Measurements from ENCODE around the gene SSBP3. TPM values are rescaled to one million over a fixed set of nuclear protein-coding genes. Genes with fewer than 3 reads are reported as not detected.

Gene SSBP3
- total RNA-seq, 1 experiment from 2014 or later = 115 TPM

GRCh38 chr1:54289712-54290233 lies 116.4 kb downstream of the SSBP3 start:
- POLR2A ChIA-PET = no interaction called here

More at GRCh38 chr1:54289712-54290233, 116.4 kb downstream of the SSBP3 start:
- Mint-ChIP-seq H3K4me3 (no peak overlapping the region), H3K27ac (peak overlapping the region; percentile 89; the same call in 1 of the 2 replicates), H3K9me3 (no peaks in the 10 kb centered on the region), H3K36me3 (no peaks in the 10 kb centered on the region), H3K4me1 (peaks cover 83% of the 10 kb centered on the region), H3K27me3 (ENCODE audit: low read depth) (no peaks in the 10 kb centered on the region)
- no peak for ATAC-seq
- CTCF ChIA-PET = interaction anchor here (0.6 to 1.0 kb wide), 2 partner anchors 20 to 330 kb away, joined by 3 to 5 read pairs; no protein-coding TSS in a partner anchor
- DNase-seq (ENCODE audit: low spot score) = no peak
- TF ChIP-seq ESRRA (CRISPR knock-in tag; IDR thresholded peaks at IDR 0.05; ENCODE audit: borderline replicate concordance) (no peak), ETV6 (CRISPR knock-in tag; IDR thresholded peaks at IDR 0.05) (no peak), GTF2I (CRISPR knock-in tag; conservative IDR thresholded peaks at IDR 0.05) (no peak), ZBTB43 (CRISPR knock-in tag; IDR thresholded peaks at IDR 0.05) (no peak), FOXJ3 (CRISPR knock-in tag; IDR thresholded peaks at IDR 0.05; ENCODE audit: borderline replicate concordance) (no peak), IRF1 (CRISPR knock-in tag; IDR thresholded peaks at IDR 0.05) (no peak), KAT7 (CRISPR knock-in tag; IDR thresholded peaks at IDR 0.05; ENCODE audit: borderline replicate concordance) (no peak), ATF3 (CRISPR knock-in tag; conservative IDR thresholded peaks at IDR 0.05) (no peak), GRHL2 (CRISPR knock-in tag; IDR thresholded peaks at IDR 0.05; ENCODE audit: insufficient replicate concordance, severe bottlenecking) (no peak), TEAD1 (CRISPR knock-in tag; IDR thresholded peaks at IDR 0.05) (no peak), ZNF671 (CRISPR knock-in tag; IDR thresholded peaks at IDR 0.05) (no peak), CDX4 (CRISPR knock-in tag; IDR thresholded peaks at IDR 0.05; ENCODE audit: borderline replicate concordance) (no peak), ATF2 (CRISPR knock-in tag; IDR thresholded peaks at IDR 0.05; ENCODE audit: borderline replicate concordance, low read depth) (no peak), ZNF121 (CRISPR knock-in tag; IDR thresholded peaks at IDR 0.05) (no peak), EMX1 (CRISPR knock-in tag; IDR thresholded peaks at IDR 0.05) (no peak), ZNF512 (CRISPR knock-in tag; IDR thresholded peaks at IDR 0.05; ENCODE audit: borderline replicate concordance) (no peak), PRDM15 (CRISPR knock-in tag; IDR thresholded peaks at IDR 0.05) (no peak), SOX15 (CRISPR knock-in tag; IDR thresholded peaks at IDR 0.05) (no peak), OVOL2 (CRISPR knock-in tag; IDR thresholded peaks at IDR 0.05; ENCODE audit: borderline replicate concordance) (no peak), PRRX2 (CRISPR knock-in tag; IDR thresholded peaks at IDR 0.05) (no peak)

All from WTC11 (cell line).